ENCODE results near the gene EGLN1. TPM values are rescaled to one million over a fixed set of nuclear protein-coding genes. Genes with fewer than 3 reads are reported as not detected.

Gene EGLN1
- total and polyA plus RNA-seq, 10 of the 15 experiments (the other 5 are each of a cell fraction or from before 2014, with no cell fraction given) = 2.4 to 46.6 (median 8.7) TPM

DNA sequence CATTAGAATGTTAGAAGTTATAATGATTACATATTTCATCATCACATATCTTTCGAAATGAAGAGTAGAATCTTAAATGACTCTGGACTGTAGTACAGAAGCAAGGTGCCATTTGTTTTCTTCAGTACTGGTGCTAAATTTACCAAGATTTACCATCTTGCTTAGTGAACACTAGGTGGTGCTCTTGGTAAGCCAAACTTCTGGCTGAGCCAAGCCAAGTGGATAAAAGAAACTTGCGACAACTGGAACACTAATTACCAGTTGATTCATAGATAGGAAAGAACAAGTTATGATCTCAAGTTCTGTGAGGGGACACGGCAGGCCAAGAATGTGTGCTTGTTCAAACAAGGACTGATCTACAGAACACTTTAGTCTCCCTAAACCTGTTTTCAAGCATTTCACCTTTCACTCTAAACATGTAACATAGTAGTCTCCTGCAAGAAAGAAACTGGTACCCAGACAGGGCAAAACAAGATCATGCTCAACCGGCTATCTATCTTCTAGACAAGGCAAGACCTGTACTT, 64.2 kb downstream of the EGLN1 start (continued):
- TF ChIP-seq FOXM1 (IDR thresholded peaks at IDR 0.05; ENCODE audit: low read depth, low read length) (0 out of 2 replicates have a peak, but pooled peaks have one; percentile 30), YY1 (IDR thresholded peaks at IDR 0.05; ENCODE audit: low read depth, low read length) (0 out of 2 replicates have a peak, but pooled peaks have one; percentile 25)

DNA sequence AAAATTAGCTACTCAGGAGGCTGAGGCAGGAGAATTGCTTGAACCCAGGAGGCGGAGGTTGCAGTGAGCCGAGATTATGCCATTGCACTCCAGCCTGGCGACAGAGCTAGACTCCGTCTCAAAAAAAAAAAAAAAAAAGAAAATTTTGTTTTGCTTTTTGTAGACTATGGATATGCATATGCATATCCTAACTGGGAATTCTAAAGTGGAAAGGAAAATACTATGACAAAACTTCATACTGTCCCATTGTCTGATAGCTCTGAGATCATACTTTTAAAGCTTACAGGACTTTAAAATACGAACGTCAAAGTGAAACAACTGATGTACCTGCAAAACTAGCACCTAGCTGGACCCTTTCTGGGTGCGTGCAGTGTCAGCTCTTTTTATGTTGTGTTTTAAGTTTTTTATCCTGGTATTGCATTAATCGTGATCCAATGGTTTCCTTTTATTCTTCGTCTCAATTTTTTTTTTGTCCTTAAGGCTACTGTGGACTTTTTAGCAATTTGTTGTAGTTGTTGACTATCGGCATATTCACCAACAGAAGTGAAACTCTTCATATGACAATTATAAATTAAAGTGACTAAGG, 64.8 kb downstream of the EGLN1 start:
- BruUV-seq (replicated peaks) = no TSS peak
- Histone ChIP-seq H3K4me3 (no peak overlapping the region), H3K4me2 (ENCODE audit: control insufficient read depth, insufficient read depth) (no peak overlapping the region), H3K36me3 (ENCODE audit: control insufficient read depth in 2 of 2, insufficient read depth in 2 of 2, low read length in 1 of 2) (no peaks in the 10 kb centered on the region), H3K79me2 (ENCODE audit: control insufficient read depth, insufficient read depth, low read length) (no peaks in the 10 kb centered on the region), H3K27ac (ENCODE audit: control insufficient read depth, insufficient read depth) (no peak overlapping the region), H2AFZ (ENCODE audit: control insufficient read depth, low read depth, low read length) (no peak overlapping the region), H3K9me3 (replicated peaks; ENCODE audit: control insufficient read depth, insufficient read depth, low read length) (no peaks in the 10 kb centered on the region), H4K20me1 (ENCODE audit: control insufficient read depth, insufficient read depth) (no peaks in the 10 kb centered on the region), H3K4me1 (ENCODE audit: control insufficient read depth, insufficient read depth, low read length) (no peaks in the 10 kb centered on the region), H3K27me3 (replicated peaks in 1 of 2; ENCODE audit: control insufficient read depth in 2 of 2, insufficient read depth in 2 of 2, low read length in 1 of 2) (no peaks in the 10 kb centered on the region), H3K9ac (ENCODE audit: control insufficient read depth, insufficient read depth, low read length) (no peak overlapping the region)
- POLR2A ChIA-PET = interaction anchor here (0.6 to 0.7 kb wide), 2 partner anchors 247 to 277 kb away, joined by 3 read pairs; no protein-coding TSS in a partner anchor
- DNase-seq (ENCODE audit: low read depth, low spot score) (no peak), FAIRE-seq (no peak), ATAC-seq (no peak)
- 63% methylated on average over 9 of the region's 10 CpGs for WGBS (ENCODE audit: insufficient coverage, insufficient replicate concordance, low lambda C conversion rate, missing lambda C conversion rate)
- SMC1A ChIA-PET (ENCODE audit: uncharacterized antibody, unreplicated experiment) = interaction anchor here (0.6 to 2.4 kb wide), 17 partner anchors 9 to 368 kb away, joined by 3 to 10 read pairs (median 4); partner anchors contain the start of genes EXOC8 and SPRTN
- RAD21 ChIA-PET (ENCODE audit: unreplicated experiment) = interaction anchor here (0.8 to 1.7 kb wide), 12 partner anchors 11 to 249 kb away, joined by 3 to 7 read pairs (median 4); partner anchors contain the start of genes EXOC8 and SPRTN
- intact Hi-C loops (cut with micrococcal nuclease; ENCODE audit: unreplicated experiment) (loop anchor here (5.0 kb wide), 1 partner anchor 60 kb away; no protein-coding TSS in a partner anchor), in situ Hi-C loops (cut with MboI) (no loop called here)
- CTCF ChIA-PET = interaction anchor here (0.6 to 3.3 kb wide), 32 partner anchors 15 to 450 kb away, joined by 3 to 15 read pairs (median 4); partner anchors contain the start of genes EXOC8 and SPRTN
- TF ChIP-seq BACH1 (IDR thresholded peaks at IDR 0.05; ENCODE audit: borderline replicate concordance) (no peak), NFYB (IDR thresholded peaks at IDR 0.05; ENCODE audit: insufficient read depth, low read depth, low read length) (no peak), MTA3 (IDR thresholded peaks at IDR 0.05; ENCODE audit: borderline replicate concordance, low read length) (no peak), RUNX3 (IDR thresholded peaks at IDR 0.05; ENCODE audit: low read length) (no peak), BMI1 (IDR thresholded peaks at IDR 0.05; ENCODE audit: borderline replicate concordance) (no peak), EED (IDR thresholded peaks at IDR 0.05; ENCODE audit: low read depth) (no peak), POLR2AphosphoS5 (IDR thresholded peaks at IDR 0.05; ENCODE audit: low read length) (no peak), SMAD1 (IDR thresholded peaks at IDR 0.05; ENCODE audit: low read depth, partially characterized antibody) (no peak), DPF2 (IDR thresholded peaks at IDR 0.05) (no peak), CBX5 (IDR thresholded peaks at IDR 0.05; ENCODE audit: low read depth) (no peak), SREBF2 (IDR thresholded peaks at IDR 0.05; ENCODE audit: low read length) (no peak), HDGF (IDR thresholded peaks at IDR 0.05) (no peak), PAX8 (IDR thresholded peaks at IDR 0.05) (no peak), CREB1 (IDR thresholded peaks at IDR 0.05; ENCODE audit: low read depth) (no peak)
- TF ChIP-seq, protein P1, sequence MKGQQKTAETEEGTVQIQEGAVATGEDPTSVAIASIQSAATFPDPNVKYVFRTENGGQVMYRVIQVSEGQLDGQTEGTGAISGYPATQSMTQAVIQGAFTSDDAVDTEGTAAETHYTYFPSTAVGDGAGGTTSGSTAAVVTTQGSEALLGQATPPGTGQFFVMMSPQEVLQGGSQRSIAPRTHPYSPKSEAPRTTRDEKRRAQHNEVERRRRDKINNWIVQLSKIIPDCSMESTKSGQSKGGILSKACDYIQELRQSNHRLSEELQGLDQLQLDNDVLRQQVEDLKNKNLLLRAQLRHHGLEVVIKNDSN (IDR thresholded peaks at IDR 0.05; ENCODE audit: borderline replicate concordance, extremely low read length, insufficient read depth, low read depth, low read length) = no peak
- TF ChIP-seq, protein P2, sequence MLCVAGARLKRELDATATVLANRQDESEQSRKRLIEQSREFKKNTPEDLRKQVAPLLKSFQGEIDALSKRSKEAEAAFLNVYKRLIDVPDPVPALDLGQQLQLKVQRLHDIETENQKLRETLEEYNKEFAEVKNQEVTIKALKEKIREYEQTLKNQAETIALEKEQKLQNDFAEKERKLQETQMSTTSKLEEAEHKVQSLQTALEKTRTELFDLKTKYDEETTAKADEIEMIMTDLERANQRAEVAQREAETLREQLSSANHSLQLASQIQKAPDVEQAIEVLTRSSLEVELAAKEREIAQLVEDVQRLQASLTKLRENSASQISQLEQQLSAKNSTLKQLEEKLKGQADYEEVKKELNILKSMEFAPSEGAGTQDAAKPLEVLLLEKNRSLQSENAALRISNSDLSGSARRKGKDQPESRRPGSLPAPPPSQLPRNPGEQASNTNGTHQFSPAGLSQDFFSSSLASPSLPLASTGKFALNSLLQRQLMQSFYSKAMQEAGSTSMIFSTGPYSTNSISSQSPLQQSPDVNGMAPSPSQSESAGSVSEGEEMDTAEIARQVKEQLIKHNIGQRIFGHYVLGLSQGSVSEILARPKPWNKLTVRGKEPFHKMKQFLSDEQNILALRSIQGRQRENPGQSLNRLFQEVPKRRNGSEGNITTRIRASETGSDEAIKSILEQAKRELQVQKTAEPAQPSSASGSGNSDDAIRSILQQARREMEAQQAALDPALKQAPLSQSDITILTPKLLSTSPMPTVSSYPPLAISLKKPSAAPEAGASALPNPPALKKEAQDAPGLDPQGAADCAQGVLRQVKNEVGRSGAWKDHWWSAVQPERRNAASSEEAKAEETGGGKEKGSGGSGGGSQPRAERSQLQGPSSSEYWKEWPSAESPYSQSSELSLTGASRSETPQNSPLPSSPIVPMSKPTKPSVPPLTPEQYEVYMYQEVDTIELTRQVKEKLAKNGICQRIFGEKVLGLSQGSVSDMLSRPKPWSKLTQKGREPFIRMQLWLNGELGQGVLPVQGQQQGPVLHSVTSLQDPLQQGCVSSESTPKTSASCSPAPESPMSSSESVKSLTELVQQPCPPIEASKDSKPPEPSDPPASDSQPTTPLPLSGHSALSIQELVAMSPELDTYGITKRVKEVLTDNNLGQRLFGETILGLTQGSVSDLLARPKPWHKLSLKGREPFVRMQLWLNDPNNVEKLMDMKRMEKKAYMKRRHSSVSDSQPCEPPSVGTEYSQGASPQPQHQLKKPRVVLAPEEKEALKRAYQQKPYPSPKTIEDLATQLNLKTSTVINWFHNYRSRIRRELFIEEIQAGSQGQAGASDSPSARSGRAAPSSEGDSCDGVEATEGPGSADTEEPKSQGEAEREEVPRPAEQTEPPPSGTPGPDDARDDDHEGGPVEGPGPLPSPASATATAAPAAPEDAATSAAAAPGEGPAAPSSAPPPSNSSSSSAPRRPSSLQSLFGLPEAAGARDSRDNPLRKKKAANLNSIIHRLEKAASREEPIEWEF (IDR thresholded peaks at IDR 0.05; ENCODE audit: insufficient replicate concordance, low read depth, low read length) = no peak

Data from GM12878 (cell line).